Left lung (tissue), 10 donors: Measurements from ENCODE around the gene VSIR. TPM values are rescaled to one million over a fixed set of nuclear protein-coding genes. Genes with fewer than 3 reads are reported as not detected.

Experiments used
- ATAC-seq: fragments of 200-7000 bp; cut with Tn5 transposase; one replicate; pipeline ENCODE4 v1.9.1; 2020; ENCODE audit warnings: moderate library complexity
- DNase-seq, 4 donors: peaks; one replicate each; pipeline ENCODE4 v3.0.0-alpha.2; 2013 to 2020
- H3K27ac ChIP-seq, 2 donors: fragments of 200-600 bp; sonication (generic) in 1 of 2; one replicate each; pipeline versions ENCODE4 v1.5.0 to v1.8.0; 2020 to 2021
- H3K27me3 ChIP-seq, 2 donors: fragments of 200-600 bp; sonication (generic) in 1 of 2; one replicate each; pipeline versions ENCODE4 v1.5.0 to v1.8.0; 2020 to 2021
- H3K36me3 ChIP-seq, 2 donors: fragments of 200-600 bp; sonication (generic) in 1 of 2; one replicate each; pipeline versions ENCODE4 v1.5.0 to v1.8.0; 2020 to 2021
- H3K4me1 ChIP-seq, 2 donors: fragments of 200-600 bp; one replicate each; pipeline ENCODE4 v1.8.0; 2021
- H3K4me3 ChIP-seq, 2 donors: fragments of 200-600 bp; sonication (generic) in 1 of 2; one replicate each; pipeline versions ENCODE4 v1.5.0 to v1.8.0; 2020 to 2021; ENCODE audit warnings: mild to moderate bottlenecking in 1 of 2
- H3K9me3 ChIP-seq, 2 donors: fragments of 200-600 bp; sonication (generic) in 1 of 2; one replicate each; pipeline versions ENCODE4 v1.5.0 to v1.8.0; 2020 to 2021
- intact Hi-C, 2 donors: fragments of 100-400 bp; cut with DNase I; formaldehyde crosslinking; loops; one replicate each; pipeline versions ENCODE4 v1.11.2 to v1.14.2; 2022
- polyA plus RNA-seq, 6 donors: library from polyadenylated mRNA; unstranded; fragments of 120-200 nt; gene quantifications; one replicate each; pipeline ENCODE4 v1.2.1, GENCODE V29; 2013; ENCODE audit not compliant: insufficient read length in 6 of 6
- total RNA-seq, 2 donors: library from RNA; stranded (reverse); fragmentation: NEBNext Ultra II Directional; extraction: Animal tissue kit (Norgen Biotek cat#: 25700); gene quantifications; one replicate each; pipeline ENCODE4 v1.2.1, GENCODE V29; 2021
- TF ChIP-seq, protein P1 (sequence below), 2 donors: fragments of 200-600 bp; sonication (generic) in 1 of 2; IDR thresholded peaks; one replicate each; pipeline versions ENCODE4 v1.5.0 to v1.8.0; 2021; ENCODE audit warnings: antibody characterized with exemption in 2 of 2
- donor health status: DM: no; HTN: yes; CAD: no.
- donor health status: DM: no; HTN: no; CAD: no.

Gene VSIR
- total and polyA plus RNA-seq, 8 donors = 29.9 to 133 (median 37.2) TPM

GRCh38 chr10:71721313-71721712, 52.0 kb downstream of the VSIR start:
- H3K4me3 ChIP-seq = no peak overlapping the region
- TF ChIP-seq, protein P1, sequence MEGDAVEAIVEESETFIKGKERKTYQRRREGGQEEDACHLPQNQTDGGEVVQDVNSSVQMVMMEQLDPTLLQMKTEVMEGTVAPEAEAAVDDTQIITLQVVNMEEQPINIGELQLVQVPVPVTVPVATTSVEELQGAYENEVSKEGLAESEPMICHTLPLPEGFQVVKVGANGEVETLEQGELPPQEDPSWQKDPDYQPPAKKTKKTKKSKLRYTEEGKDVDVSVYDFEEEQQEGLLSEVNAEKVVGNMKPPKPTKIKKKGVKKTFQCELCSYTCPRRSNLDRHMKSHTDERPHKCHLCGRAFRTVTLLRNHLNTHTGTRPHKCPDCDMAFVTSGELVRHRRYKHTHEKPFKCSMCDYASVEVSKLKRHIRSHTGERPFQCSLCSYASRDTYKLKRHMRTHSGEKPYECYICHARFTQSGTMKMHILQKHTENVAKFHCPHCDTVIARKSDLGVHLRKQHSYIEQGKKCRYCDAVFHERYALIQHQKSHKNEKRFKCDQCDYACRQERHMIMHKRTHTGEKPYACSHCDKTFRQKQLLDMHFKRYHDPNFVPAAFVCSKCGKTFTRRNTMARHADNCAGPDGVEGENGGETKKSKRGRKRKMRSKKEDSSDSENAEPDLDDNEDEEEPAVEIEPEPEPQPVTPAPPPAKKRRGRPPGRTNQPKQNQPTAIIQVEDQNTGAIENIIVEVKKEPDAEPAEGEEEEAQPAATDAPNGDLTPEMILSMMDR (IDR thresholded peaks at IDR 0.05) = no peak
- ATAC-seq = no peak
- H3K27me3 ChIP-seq = no peaks in the 10 kb centered on the region
- H3K4me1 ChIP-seq = peaks cover 5 to 27% of the 10 kb centered on the region in 2 donors
- H3K9me3 ChIP-seq = no peaks in the 10 kb centered on the region
- no peak overlapping the region for H3K27ac ChIP-seq
- no peak for DNase-seq
- intact Hi-C loops = no loop called here
- no peaks in the 10 kb centered on the region for H3K36me3 ChIP-seq

DNA sequence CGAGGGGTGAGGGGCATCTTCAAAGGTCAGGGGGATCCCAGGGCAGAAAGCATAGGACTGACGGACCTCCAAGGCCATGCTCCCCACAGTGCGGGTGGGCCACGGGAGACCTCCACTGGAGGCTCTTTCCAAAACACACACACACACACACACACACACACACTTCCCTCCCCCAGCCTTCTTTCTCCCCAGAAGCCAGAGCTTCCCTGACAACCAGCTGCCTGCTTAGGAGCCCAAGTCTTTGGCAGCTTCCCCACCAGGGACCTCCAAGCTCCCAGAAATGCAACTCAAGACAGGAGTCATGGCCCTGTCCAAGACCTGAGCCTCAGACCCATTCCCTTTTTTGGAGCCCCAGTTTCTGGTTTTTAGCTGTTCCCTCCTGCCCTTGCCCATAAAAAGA, 53.0 kb downstream of the VSIR start:
- intact Hi-C loops = no loop called here
- DNase-seq (peak in 1 of 4 donors; percentile 55), ATAC-seq (no peak)
- Histone ChIP-seq H3K27me3 (no peaks in the 10 kb centered on the region), H3K9me3 (no peaks in the 10 kb centered on the region), H3K27ac (no peak overlapping the region), H3K4me1 (peaks cover 3 to 27% of the 10 kb centered on the region in 2 donors), H3K36me3 (no peaks in the 10 kb centered on the region), H3K4me3 (no peak overlapping the region)
- TF ChIP-seq, protein P1 (IDR thresholded peaks at IDR 0.05) = no peak

GRCh38 chr10:71719464-71720201, 53.7 kb downstream of the VSIR start, which contains the start of gene C10orf105:
Gene C10orf105 (minus strand): TSS chr10:71719778. CDS start chr10:71716337, 3,441 bp downstream.
- TF ChIP-seq, protein P1 (IDR thresholded peaks at IDR 0.05) = no peak
- no peaks in the 10 kb centered on the region for H3K9me3 ChIP-seq
- H3K27me3 ChIP-seq = no peaks in the 10 kb centered on the region
- H3K4me3 ChIP-seq = no peak within 1 kb of the TSS
- no peak for DNase-seq
- no peaks in the 10 kb centered on the region for H3K36me3 ChIP-seq
- ATAC-seq = no peak
- H3K4me1 ChIP-seq = peaks cover 6 to 29% of the 10 kb centered on the region in 2 donors
- intact Hi-C loops = no loop called here
- H3K27ac ChIP-seq = no peak within 1 kb of the TSS

DNA sequence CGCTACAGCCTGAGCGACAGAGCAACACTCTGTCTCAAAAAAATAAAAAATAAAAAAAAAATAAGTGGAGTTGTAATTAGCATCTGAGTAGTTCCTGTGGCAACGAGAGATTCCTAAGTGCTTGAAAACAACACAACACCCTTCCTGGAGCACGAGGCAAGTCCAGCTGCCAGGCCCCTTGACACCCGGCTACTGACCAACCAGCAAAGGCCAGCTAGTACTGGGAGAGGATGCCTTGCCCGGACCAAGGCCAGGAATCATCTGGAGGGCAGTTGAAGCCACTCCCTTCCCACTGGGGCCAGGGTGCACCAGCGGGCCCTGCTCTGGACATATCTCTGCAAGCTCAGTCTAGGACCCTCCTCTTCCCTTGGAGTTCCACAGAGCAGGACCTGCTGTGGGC, 54.3 kb downstream of the VSIR start:
- no peaks in the 10 kb centered on the region for H3K27me3 ChIP-seq
- intact Hi-C loops = no loop called here
- no peaks in the 10 kb centered on the region for H3K9me3 ChIP-seq
- TF ChIP-seq, protein P1 (IDR thresholded peaks at IDR 0.05) = no peak
- H3K27ac ChIP-seq = no peak overlapping the region
- peak; percentile 31 for ATAC-seq
- H3K4me3 ChIP-seq = no peak overlapping the region
- H3K36me3 ChIP-seq = no peaks in the 10 kb centered on the region
- peak in 1 of 4 donors; percentile 47 for DNase-seq
- H3K4me1 ChIP-seq = peaks cover 12 to 35% of the 10 kb centered on the region in 2 donors

GRCh38 chr10:71718165-71718698, 55.1 kb downstream of the VSIR start:
- intact Hi-C loops = no loop called here

More at GRCh38 chr10:71718165-71718698, 55.1 kb downstream of the VSIR start:
- Histone ChIP-seq H3K27ac (no peak overlapping the region), H3K27me3 (no peaks in the 10 kb centered on the region), H3K4me1 (peaks cover 20 to 43% of the 10 kb centered on the region in 2 donors), H3K9me3 (no peaks in the 10 kb centered on the region), H3K4me3 (no peak overlapping the region), H3K36me3 (no peaks in the 10 kb centered on the region)
- TF ChIP-seq, protein P1 (IDR thresholded peaks at IDR 0.05) = no peak
- DNase-seq = no peak
- ATAC-seq = no peak
